ENCODE measurements around the gene DMAP1.
"Not testable (repeated sequence)": the region's sequence is repeated elsewhere in the genome, so short reads cannot be mapped to it uniquely, and the experiment has no call there.

GRCh38 chr1:44206545-44206944 is 6.7 kb upstream of the DMAP1 start:
- TF ChIP-seq TEAD4 (IDR thresholded peaks at IDR 0.05; ENCODE audit: low read length); TEAD4 (CRISPR knock-in tag; IDR thresholded peaks at IDR 0.05; ENCODE audit: borderline replicate concordance); EZH2 (IDR thresholded peaks at IDR 0.05; ENCODE audit: borderline replicate concordance, low read depth, low read length); ETV6 (IDR thresholded peaks at IDR 0.05; ENCODE audit: borderline replicate concordance in 1 of 2, low read depth in 2 of 2, low read length in 1 of 2); ETV6 (CRISPR knock-in tag; IDR thresholded peaks at IDR 0.05; ENCODE audit: borderline replicate concordance); SP2 (IDR thresholded peaks at IDR 0.05; ENCODE audit: extremely low read depth, low read depth, low read length, poor library complexity, severe bottlenecking); NRF1 (conservative IDR thresholded peaks at IDR 0.05 in 1 of 2, IDR thresholded peaks at IDR 0.05 in 1 of 2); U2AF1 (optimal IDR thresholded peaks at IDR 0.05; ENCODE audit: low read depth, low read length); KLF6 (CRISPR knock-in tag; IDR thresholded peaks at IDR 0.05; ENCODE audit: borderline replicate concordance): not testable (repeated sequence)
- TF ChIP-seq, protein P1, sequence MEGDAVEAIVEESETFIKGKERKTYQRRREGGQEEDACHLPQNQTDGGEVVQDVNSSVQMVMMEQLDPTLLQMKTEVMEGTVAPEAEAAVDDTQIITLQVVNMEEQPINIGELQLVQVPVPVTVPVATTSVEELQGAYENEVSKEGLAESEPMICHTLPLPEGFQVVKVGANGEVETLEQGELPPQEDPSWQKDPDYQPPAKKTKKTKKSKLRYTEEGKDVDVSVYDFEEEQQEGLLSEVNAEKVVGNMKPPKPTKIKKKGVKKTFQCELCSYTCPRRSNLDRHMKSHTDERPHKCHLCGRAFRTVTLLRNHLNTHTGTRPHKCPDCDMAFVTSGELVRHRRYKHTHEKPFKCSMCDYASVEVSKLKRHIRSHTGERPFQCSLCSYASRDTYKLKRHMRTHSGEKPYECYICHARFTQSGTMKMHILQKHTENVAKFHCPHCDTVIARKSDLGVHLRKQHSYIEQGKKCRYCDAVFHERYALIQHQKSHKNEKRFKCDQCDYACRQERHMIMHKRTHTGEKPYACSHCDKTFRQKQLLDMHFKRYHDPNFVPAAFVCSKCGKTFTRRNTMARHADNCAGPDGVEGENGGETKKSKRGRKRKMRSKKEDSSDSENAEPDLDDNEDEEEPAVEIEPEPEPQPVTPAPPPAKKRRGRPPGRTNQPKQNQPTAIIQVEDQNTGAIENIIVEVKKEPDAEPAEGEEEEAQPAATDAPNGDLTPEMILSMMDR (IDR thresholded peaks at IDR 0.05 in 2 of 3, conservative IDR thresholded peaks at IDR 0.05 in 1 of 3; ENCODE audit: insufficient read depth in 2 of 3, low read depth in 1 of 3, low read length in 3 of 3): not testable (repeated sequence)
- TF ChIP-seq, protein P2, sequence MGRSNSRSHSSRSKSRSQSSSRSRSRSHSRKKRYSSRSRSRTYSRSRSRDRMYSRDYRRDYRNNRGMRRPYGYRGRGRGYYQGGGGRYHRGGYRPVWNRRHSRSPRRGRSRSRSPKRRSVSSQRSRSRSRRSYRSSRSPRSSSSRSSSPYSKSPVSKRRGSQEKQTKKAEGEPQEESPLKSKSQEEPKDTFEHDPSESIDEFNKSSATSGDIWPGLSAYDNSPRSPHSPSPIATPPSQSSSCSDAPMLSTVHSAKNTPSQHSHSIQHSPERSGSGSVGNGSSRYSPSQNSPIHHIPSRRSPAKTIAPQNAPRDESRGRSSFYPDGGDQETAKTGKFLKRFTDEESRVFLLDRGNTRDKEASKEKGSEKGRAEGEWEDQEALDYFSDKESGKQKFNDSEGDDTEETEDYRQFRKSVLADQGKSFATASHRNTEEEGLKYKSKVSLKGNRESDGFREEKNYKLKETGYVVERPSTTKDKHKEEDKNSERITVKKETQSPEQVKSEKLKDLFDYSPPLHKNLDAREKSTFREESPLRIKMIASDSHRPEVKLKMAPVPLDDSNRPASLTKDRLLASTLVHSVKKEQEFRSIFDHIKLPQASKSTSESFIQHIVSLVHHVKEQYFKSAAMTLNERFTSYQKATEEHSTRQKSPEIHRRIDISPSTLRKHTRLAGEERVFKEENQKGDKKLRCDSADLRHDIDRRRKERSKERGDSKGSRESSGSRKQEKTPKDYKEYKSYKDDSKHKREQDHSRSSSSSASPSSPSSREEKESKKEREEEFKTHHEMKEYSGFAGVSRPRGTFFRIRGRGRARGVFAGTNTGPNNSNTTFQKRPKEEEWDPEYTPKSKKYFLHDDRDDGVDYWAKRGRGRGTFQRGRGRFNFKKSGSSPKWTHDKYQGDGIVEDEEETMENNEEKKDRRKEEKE (IDR thresholded peaks at IDR 0.05; ENCODE audit: borderline replicate concordance in 1 of 2, control insufficient read depth in 1 of 2, low read depth in 2 of 2, low read length in 1 of 2): not testable (repeated sequence)
- TF ChIP-seq, protein P3, sequence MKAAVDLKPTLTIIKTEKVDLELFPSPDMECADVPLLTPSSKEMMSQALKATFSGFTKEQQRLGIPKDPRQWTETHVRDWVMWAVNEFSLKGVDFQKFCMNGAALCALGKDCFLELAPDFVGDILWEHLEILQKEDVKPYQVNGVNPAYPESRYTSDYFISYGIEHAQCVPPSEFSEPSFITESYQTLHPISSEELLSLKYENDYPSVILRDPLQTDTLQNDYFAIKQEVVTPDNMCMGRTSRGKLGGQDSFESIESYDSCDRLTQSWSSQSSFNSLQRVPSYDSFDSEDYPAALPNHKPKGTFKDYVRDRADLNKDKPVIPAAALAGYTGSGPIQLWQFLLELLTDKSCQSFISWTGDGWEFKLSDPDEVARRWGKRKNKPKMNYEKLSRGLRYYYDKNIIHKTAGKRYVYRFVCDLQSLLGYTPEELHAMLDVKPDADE (conservative IDR thresholded peaks at IDR 0.05; ENCODE audit: control insufficient read depth, low read depth, low read length): not testable (repeated sequence)
- TF ChIP-seq, protein P4, sequence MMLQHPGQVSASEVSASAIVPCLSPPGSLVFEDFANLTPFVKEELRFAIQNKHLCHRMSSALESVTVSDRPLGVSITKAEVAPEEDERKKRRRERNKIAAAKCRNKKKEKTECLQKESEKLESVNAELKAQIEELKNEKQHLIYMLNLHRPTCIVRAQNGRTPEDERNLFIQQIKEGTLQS (IDR thresholded peaks at IDR 0.05): not testable (repeated sequence)
- TF ChIP-seq, protein P4 (CRISPR knock-in tag; conservative IDR thresholded peaks at IDR 0.05): not testable (repeated sequence)
- TF ChIP-seq, protein P5, sequence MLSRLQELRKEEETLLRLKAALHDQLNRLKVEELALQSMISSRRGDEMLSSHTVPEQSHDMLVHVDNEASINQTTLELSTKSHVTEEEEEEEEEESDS (CRISPR knock-in tag; IDR thresholded peaks at IDR 0.05): not testable (repeated sequence)

Measured in K562 (cell line).